Chondrocyte (in vitro differentiated cells): ENCODE data around the gene JAG2. TPM values are rescaled to one million over a fixed set of nuclear protein-coding genes. Genes with fewer than 3 reads are reported as not detected.
A peak's percentile ranks its signal among the peaks of the same experiment; 100 is the strongest.

ENCODE experiments used
- DNase-seq: peaks from one replicate; pipeline ENCODE4 v3.0.0; 2021; ENCODE audit warnings: mixed read lengths, low spot score
- H3K27ac Mint-ChIP-seq: one replicate; pipeline ENCODE4 v1.8.0; 2021; ENCODE audit warnings: mild to moderate bottlenecking, moderate library complexity, mixed read lengths; ENCODE audit not compliant: unreplicated experiment
- H3K27me3 Mint-ChIP-seq: 2 replicates; pipeline ENCODE4 v1.8.0; 2021; ENCODE audit warnings: low read depth, mixed read lengths
- H3K36me3 Mint-ChIP-seq: 2 replicates; pipeline ENCODE4 v1.8.0; 2021; ENCODE audit warnings: low read depth, mixed read lengths
- H3K4me1 Mint-ChIP-seq: 2 replicates; pipeline ENCODE4 v1.8.0; 2021; ENCODE audit warnings: low read depth, mild to moderate bottlenecking, mixed read lengths
- H3K4me3 Mint-ChIP-seq: one replicate; pipeline ENCODE4 v1.8.0; 2021; ENCODE audit warnings: mild to moderate bottlenecking, moderate library complexity, mixed read lengths; ENCODE audit not compliant: unreplicated experiment
- H3K9me3 Mint-ChIP-seq: 2 replicates; pipeline ENCODE4 v1.8.0; 2021; ENCODE audit warnings: low read depth, mixed read lengths
- total RNA-seq: library from RNA; stranded (reverse); gene quantifications from 3 replicates; pipeline ENCODE4 v1.2.1, GENCODE V29; 2021
- TF ChIP-seq, protein P1 (sequence below): fragments of 200-600 bp; sonication (generic); IDR thresholded peaks from 2 replicates; pipeline ENCODE4 v1.5.0; 2021; ENCODE audit warnings: antibody characterized with exemption, mild to moderate bottlenecking, moderate library complexity

The JAG2 gene
- total RNA-seq, 1 donor from 2014 or later: 18.2 TPM

DNA sequence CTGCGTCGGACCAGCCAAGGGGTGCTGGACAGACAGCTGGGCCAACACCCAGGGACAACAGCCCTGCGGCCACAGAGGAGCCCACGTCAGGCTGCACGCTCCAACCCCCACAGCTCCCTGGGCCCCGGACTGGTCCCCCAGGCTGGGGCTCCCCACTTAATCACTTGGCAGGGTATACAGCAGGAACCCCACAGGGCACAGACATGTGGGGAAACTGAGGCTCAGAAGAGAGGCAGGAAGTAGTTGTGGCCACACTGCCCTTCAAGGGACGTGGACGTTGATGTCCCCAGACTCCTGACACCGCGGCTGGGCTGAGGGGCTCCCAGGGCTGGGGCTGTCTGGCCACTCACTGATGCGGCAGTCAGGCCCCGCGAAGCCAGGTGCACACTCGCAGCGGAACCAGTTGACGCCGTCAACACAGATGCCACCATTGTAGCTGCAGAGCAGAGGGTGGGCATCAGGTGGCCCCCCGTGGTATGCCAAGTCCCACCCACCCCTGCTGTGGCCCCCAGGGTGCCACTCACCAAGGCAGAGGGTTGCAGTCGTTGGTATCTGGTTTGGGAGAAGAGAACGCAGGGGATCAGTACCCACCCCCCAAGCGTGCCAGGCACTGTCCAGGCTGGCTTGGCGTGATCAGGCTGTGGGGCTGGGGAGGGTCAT is 21.5 kb downstream of the JAG2 start:
- DNase-seq: peak; percentile 85
- H3K27me3 Mint-ChIP-seq: no peaks in the 10 kb centered on the region
- TF ChIP-seq, protein P1, sequence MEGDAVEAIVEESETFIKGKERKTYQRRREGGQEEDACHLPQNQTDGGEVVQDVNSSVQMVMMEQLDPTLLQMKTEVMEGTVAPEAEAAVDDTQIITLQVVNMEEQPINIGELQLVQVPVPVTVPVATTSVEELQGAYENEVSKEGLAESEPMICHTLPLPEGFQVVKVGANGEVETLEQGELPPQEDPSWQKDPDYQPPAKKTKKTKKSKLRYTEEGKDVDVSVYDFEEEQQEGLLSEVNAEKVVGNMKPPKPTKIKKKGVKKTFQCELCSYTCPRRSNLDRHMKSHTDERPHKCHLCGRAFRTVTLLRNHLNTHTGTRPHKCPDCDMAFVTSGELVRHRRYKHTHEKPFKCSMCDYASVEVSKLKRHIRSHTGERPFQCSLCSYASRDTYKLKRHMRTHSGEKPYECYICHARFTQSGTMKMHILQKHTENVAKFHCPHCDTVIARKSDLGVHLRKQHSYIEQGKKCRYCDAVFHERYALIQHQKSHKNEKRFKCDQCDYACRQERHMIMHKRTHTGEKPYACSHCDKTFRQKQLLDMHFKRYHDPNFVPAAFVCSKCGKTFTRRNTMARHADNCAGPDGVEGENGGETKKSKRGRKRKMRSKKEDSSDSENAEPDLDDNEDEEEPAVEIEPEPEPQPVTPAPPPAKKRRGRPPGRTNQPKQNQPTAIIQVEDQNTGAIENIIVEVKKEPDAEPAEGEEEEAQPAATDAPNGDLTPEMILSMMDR: no peak

DNA sequence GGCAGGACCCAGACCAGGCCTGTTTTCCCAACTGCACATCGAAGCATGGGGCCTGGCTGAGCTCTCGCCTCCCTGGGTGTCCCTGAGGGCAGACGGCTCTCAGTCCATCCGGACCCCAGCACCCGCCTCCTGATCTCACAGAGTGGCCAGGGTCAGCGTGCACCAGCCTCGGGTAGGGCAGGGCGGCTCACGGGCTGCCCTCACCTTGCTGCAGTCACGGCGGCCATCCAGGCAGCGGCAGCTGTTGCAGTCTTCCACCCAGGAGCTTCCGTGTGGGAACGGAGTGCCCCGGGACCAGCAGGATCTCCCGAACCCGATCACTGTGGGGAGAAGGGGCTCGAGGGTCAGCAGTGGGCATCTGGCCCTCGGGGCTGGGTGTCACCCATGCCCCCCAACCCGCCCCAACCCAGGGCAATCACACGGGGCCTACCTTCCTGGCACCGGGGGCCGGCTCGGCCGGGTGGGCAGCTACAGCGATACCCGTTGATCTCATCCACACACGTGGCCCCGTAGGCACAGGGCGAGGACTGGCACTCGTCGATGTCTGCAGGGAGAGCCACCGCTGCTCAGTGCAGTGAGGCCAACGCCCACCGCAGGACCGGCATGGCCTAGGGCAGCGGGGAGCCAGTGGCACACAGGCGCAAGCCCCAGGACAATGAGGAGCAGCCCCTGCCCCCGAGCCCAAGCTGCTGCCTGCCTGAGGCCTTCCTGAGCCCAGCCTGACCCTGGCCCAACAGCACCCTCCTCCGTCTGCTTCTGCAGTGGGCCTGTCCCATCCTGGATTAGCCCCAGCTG is 22.2 kb downstream of the JAG2 start:
- DNase-seq: peak; percentile 92
- no peaks in the 10 kb centered on the region for H3K27me3 Mint-ChIP-seq
- H3K9me3 Mint-ChIP-seq: no peaks in the 10 kb centered on the region
- TF ChIP-seq, protein P1: no peak
- H3K36me3 Mint-ChIP-seq: peaks cover 7% of the 10 kb centered on the region
- no peak overlapping the region for H3K27ac Mint-ChIP-seq
- no peak overlapping the region for H3K4me3 Mint-ChIP-seq
- H3K4me1 Mint-ChIP-seq: no peaks in the 10 kb centered on the region

More for the DNA sequence above, 21.5 kb downstream of the JAG2 start:
- H3K27ac Mint-ChIP-seq: no peak overlapping the region
- H3K4me3 Mint-ChIP-seq: no peak overlapping the region
- H3K4me1 Mint-ChIP-seq: no peaks in the 10 kb centered on the region
- H3K9me3 Mint-ChIP-seq: no peaks in the 10 kb centered on the region
- H3K36me3 Mint-ChIP-seq: peaks cover 5% of the 10 kb centered on the region

DNA sequence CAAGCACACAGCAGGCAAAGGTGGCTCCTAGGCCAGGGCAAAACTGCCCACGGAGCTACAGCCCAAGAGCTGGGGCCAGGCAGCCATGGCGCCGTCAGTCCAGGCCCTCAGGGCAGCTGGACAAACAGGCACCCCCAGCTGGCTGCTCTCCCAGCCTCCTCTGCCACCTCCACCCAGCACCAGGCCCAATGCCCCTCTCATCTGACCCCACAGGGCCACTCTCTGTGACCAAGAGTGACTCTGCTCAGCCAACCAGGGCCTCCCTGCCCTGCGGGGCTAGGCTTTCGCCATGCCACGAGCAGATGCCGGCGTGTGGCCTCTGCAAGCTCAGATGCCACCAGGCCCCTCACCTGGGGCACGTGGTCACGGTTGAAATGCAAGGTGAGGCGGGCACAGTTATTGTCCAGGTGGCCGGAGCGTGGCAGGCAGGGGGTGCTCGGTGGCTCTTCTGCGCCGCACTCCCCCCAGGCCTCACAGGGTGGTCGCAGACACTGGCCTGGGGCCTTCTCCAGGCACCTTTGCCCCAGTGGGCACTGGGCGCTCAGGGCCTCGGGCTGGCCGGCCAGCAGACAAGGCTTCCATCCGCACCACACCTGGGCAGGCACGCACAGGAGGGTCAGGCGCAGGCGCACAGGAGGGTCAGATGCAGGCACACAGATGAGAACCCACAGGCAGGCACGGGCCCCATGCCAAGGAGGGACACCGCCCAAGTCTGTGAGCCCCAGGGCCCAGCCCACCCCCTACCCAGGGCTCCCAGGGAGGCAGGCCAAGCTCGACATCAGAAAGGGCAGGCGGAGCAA is 23.0 kb downstream of the JAG2 start:
- Mint-ChIP-seq H3K36me3 (peaks cover 13% of the 10 kb centered on the region), H3K4me3 (no peak overlapping the region), H3K27me3 (no peaks in the 10 kb centered on the region), H3K27ac (no peak overlapping the region), H3K4me1 (no peaks in the 10 kb centered on the region), H3K9me3 (no peaks in the 10 kb centered on the region)
- DNase-seq: peak; percentile 74
- TF ChIP-seq, protein P1: no peak

DNA sequence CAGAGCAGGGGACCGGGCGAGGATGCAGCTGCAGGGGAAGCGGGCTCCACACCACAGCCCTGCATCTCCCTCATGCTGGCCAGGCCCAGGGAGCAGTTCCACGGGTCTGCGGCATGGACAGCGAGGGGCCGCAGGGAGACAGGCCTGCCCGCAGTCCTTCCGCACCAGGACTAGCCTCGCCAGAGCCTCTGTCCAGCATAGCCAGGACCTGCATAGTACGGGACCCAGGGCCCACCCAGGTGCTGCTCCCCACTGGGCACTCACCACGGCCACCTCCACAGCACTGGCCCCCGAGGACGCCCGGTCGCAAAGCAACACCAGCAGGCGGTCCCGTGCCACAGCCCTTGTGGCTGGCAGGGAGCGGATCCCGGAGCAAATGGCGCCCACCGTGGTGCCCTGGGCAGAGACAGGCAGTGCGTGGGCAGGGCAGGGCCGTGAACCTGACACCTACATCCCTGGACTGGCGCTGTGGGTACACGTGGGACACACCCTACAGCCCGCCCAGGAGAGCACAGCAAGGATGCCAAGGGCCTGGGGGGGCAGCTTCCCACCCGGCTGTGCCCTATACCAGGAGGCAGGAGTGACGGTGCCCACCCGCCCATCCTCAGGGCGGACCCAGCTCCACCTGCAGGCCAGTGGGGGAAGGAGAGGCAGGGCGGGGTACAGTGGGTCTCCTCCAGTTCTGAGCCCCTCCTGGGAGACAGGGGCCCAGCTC is 23.8 kb downstream of the JAG2 start:
- Mint-ChIP-seq H3K4me3 (no peak overlapping the region), H3K36me3 (peaks cover 17% of the 10 kb centered on the region), H3K27ac (no peak overlapping the region), H3K4me1 (no peaks in the 10 kb centered on the region), H3K27me3 (no peaks in the 10 kb centered on the region), H3K9me3 (peaks cover 3% of the 10 kb centered on the region)
- peak; percentile 92 for DNase-seq
- TF ChIP-seq, protein P1: peak; percentile 27
